Calu3 (cell line): Measurements from ENCODE around the gene HGFAC. TPM values are rescaled to one million over a fixed set of nuclear protein-coding genes. Genes with fewer than 3 reads are reported as not detected.

Experiments used
- BruUV-seq: library from RNA; stranded (reverse); fragments of 400-500 nt; replicated peaks from 2 replicates; lab custom pipeline; 2021; lab: Mats Ljungman, UMichigan
- CTCF ChIA-PET: fragments of 300-600 bp; sonication (Branson Sonifier 250); formaldehyde crosslinking; loops from one replicate; lab custom pipeline; 2022; ENCODE audit warnings: antibody characterized with exemption; lab: Charles Lee
- DNase-seq: peaks from one replicate; pipeline ENCODE4 v3.0.0; 2022
- H3K27ac Mint-ChIP-seq: one replicate; pipeline ENCODE4 v1.8.0; 2022; ENCODE audit warnings: mixed read lengths; ENCODE audit not compliant: unreplicated experiment
- H3K27me3 Mint-ChIP-seq: one replicate; pipeline ENCODE4 v1.8.0; 2022; ENCODE audit warnings: mixed read lengths; ENCODE audit not compliant: unreplicated experiment
- H3K36me3 Mint-ChIP-seq: one replicate; pipeline ENCODE4 v1.8.0; 2022; ENCODE audit warnings: mild to moderate bottlenecking, moderate library complexity, mixed read lengths; ENCODE audit not compliant: insufficient read depth, unreplicated experiment
- H3K4me1 Mint-ChIP-seq: one replicate; pipeline ENCODE4 v1.8.0; 2022; ENCODE audit warnings: mild to moderate bottlenecking, low read depth, mixed read lengths; ENCODE audit not compliant: unreplicated experiment
- H3K4me3 Mint-ChIP-seq: one replicate; pipeline ENCODE4 v1.8.0; 2022; ENCODE audit warnings: mild to moderate bottlenecking, low read depth, moderate library complexity, mixed read lengths; ENCODE audit not compliant: unreplicated experiment
- H3K9me3 Mint-ChIP-seq: one replicate; pipeline ENCODE4 v1.8.0; 2022; ENCODE audit warnings: low read depth, mixed read lengths; ENCODE audit not compliant: unreplicated experiment
- CTCF ChIP-seq: fragments of 200-600 bp; IDR thresholded peaks from one replicate; pipeline ENCODE4 v1.8.0; 2022; ENCODE audit warnings: antibody characterized with exemption; ENCODE audit not compliant: unreplicated experiment
- intact Hi-C: fragments of 100-400 bp; cut with micrococcal nuclease; formaldehyde crosslinking; loops from one replicate; pipeline ENCODE4 v1.10.0; 2022; ENCODE audit not compliant: unreplicated experiment
- total RNA-seq: library from RNA; stranded (reverse); gene quantifications from 2 replicates; pipeline ENCODE4 v1.2.3, GENCODE V29; 2022

Gene HGFAC
- total RNA-seq, 1 experiment from 2014 or later: not detected

GRCh38 chr4:3481783-3482393, 40.1 kb downstream of the HGFAC start:
- Mint-ChIP-seq H3K9me3 (no peaks in the 10 kb centered on the region), H3K4me3 (no peak overlapping the region), H3K27me3 (no peaks in the 10 kb centered on the region), H3K4me1 (no peaks in the 10 kb centered on the region), H3K36me3 (peaks cover 23% of the 10 kb centered on the region), H3K27ac (no peak overlapping the region)
- TF ChIP-seq CTCF: no peak
- DNase-seq: no peak
- intact Hi-C loops: no loop called here
- BruUV-seq: no TSS peak
- CTCF ChIA-PET: interaction anchor here (0.6 kb wide), 1 partner anchor 302 kb away, joined by 10 read pairs; no protein-coding TSS in a partner anchor

GRCh38 chr4:3482707-3483106, 40.9 kb downstream of the HGFAC start:
- DNase-seq: no peak
- no peaks in the 10 kb centered on the region for H3K27me3 Mint-ChIP-seq
- H3K9me3 Mint-ChIP-seq: no peaks in the 10 kb centered on the region
- intact Hi-C loops: no loop called here
- H3K36me3 Mint-ChIP-seq: peaks cover 23% of the 10 kb centered on the region
- no peak overlapping the region for H3K27ac Mint-ChIP-seq
- no peak overlapping the region for H3K4me3 Mint-ChIP-seq
- CTCF ChIA-PET: interaction anchor here (0.6 kb wide), 1 partner anchor 301 kb away, joined by 10 read pairs; no protein-coding TSS in a partner anchor
- BruUV-seq: no TSS peak
- no peaks in the 10 kb centered on the region for H3K4me1 Mint-ChIP-seq
- no peak for TF ChIP-seq CTCF

GRCh38 chr4:3483471-3483921, 41.7 kb downstream of the HGFAC start:
- Mint-ChIP-seq H3K4me1 (peaks cover under 1% of the 10 kb centered on the region), H3K27me3 (no peaks in the 10 kb centered on the region), H3K27ac (no peak overlapping the region), H3K4me3 (peak overlapping the region; percentile 74), H3K9me3 (no peaks in the 10 kb centered on the region), H3K36me3 (peaks cover 25% of the 10 kb centered on the region)
- intact Hi-C loops: no loop called here
- DNase-seq: no peak
- TF ChIP-seq CTCF: no peak
- CTCF ChIA-PET: no interaction called here
- BruUV-seq: no TSS peak

GRCh38 chr4:3484057-3484973, 42.5 kb downstream of the HGFAC start:
- peak overlapping the region; percentile 54 for H3K27ac Mint-ChIP-seq
- H3K27me3 Mint-ChIP-seq: no peaks in the 10 kb centered on the region
- no peak for TF ChIP-seq CTCF
- intact Hi-C loops: no loop called here
- DNase-seq: peak; percentile 73
- H3K4me1 Mint-ChIP-seq: peaks cover 8% of the 10 kb centered on the region
- no peaks in the 10 kb centered on the region for H3K9me3 Mint-ChIP-seq
- peak overlapping the region; percentile 74 for H3K4me3 Mint-ChIP-seq
- CTCF ChIA-PET: interaction anchor here (0.5 to 1.6 kb wide), 2 partner anchors 138 to 396 kb away, joined by 4 read pairs; no protein-coding TSS in a partner anchor
- TSS peak; percentile 59 for BruUV-seq
- H3K36me3 Mint-ChIP-seq: peaks cover 32% of the 10 kb centered on the region
